IPS-15b (cell line): ENCODE data around the gene ATOH1.

Experiments
- H3K27me3 ChIP-seq: one replicate; pipeline ENCODE4 v1.6.1; 2013; ENCODE audit warnings: low read length; ENCODE audit not compliant: control insufficient read depth, insufficient read depth
- H3K36me3 ChIP-seq: one replicate; pipeline ENCODE4 v1.6.1; 2013; ENCODE audit warnings: low read length; ENCODE audit not compliant: control insufficient read depth, insufficient read depth
- H3K4me1 ChIP-seq: one replicate; pipeline ENCODE4 v1.6.1; 2013; ENCODE audit warnings: mild to moderate bottlenecking, low read length; ENCODE audit not compliant: control insufficient read depth, insufficient read depth
- H3K4me3 ChIP-seq: one replicate; pipeline ENCODE4 v1.5.1; 2013; ENCODE audit warnings: low read depth, low read length
- H3K9ac ChIP-seq: one replicate; pipeline ENCODE4 v1.6.1; 2013; ENCODE audit warnings: low read depth, mild to moderate bottlenecking, low read length
- H3K9me3 ChIP-seq: one replicate; pipeline ENCODE4 v1.6.1; 2013; ENCODE audit warnings: mild to moderate bottlenecking, low read length; ENCODE audit not compliant: control insufficient read depth, insufficient read depth

Gene ATOH1

GRCh38 chr4:93814141-93814540, 14.4 kb upstream of the ATOH1 start:
- H3K36me3 ChIP-seq, result no peaks in the 10 kb centered on the region
- H3K27me3 ChIP-seq, result no peaks in the 10 kb centered on the region
- no peak overlapping the region for H3K4me3 ChIP-seq
- H3K9me3 ChIP-seq, result no peaks in the 10 kb centered on the region
- H3K4me1 ChIP-seq, result peaks cover 15% of the 10 kb centered on the region
- no peak overlapping the region for H3K9ac ChIP-seq

- H3K36me3 ChIP-seq, result no peaks in the 10 kb centered on the region
- no peak overlapping the region for H3K4me3 ChIP-seq
- no peak overlapping the region for H3K9ac ChIP-seq
- peaks cover 15% of the 10 kb centered on the region for H3K4me1 ChIP-seq
- H3K9me3 ChIP-seq, result no peaks in the 10 kb centered on the region
- no peaks in the 10 kb centered on the region for H3K27me3 ChIP-seq
These were observed 13.8 kb upstream of the ATOH1 start for GRCh38 chr4:93814722-93815121.

- Histone ChIP-seq H3K9me3 (no peaks in the 10 kb centered on the region), H3K4me3 (peak overlapping the region; percentile 10), H3K36me3 (no peaks in the 10 kb centered on the region), H3K9ac (no peak overlapping the region), H3K4me1 (peaks cover 5% of the 10 kb centered on the region), H3K27me3 (peaks cover 43% of the 10 kb centered on the region)
These were observed 2.9 kb upstream of the ATOH1 start for GRCh38 chr4:93825551-93826216.

GRCh38 chr4:93827272-93827947, 1.1 kb upstream of the ATOH1 start:
- H3K9me3 ChIP-seq, result no peaks in the 10 kb centered on the region
- no peaks in the 10 kb centered on the region for H3K36me3 ChIP-seq
- peaks cover 60% of the 10 kb centered on the region for H3K27me3 ChIP-seq
- no peak overlapping the region for H3K9ac ChIP-seq
- peaks cover 17% of the 10 kb centered on the region for H3K4me1 ChIP-seq
- H3K4me3 ChIP-seq, result peak overlapping the region; percentile 60

DNA sequence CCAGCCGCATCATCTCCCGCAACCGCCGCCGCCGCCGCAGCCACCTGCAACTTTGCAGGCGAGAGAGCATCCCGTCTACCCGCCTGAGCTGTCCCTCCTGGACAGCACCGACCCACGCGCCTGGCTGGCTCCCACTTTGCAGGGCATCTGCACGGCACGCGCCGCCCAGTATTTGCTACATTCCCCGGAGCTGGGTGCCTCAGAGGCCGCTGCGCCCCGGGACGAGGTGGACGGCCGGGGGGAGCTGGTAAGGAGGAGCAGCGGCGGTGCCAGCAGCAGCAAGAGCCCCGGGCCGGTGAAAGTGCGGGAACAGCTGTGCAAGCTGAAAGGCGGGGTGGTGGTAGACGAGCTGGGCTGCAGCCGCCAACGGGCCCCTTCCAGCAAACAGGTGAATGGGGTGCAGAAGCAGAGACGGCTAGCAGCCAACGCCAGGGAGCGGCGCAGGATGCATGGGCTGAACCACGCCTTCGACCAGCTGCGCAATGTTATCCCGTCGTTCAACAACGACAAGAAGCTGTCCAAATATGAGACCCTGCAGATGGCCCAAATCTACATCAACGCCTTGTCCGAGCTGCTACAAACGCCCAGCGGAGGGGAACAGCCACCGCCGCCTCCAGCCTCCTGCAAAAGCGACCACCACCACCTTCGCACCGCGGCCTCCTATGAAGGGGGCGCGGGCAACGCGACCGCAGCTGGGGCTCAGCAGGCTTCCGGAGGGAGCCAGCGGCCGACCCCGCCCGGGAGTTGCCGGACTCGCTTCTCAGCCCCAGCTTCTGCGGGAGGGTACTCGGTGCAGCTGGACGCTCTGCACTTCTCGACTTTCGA, 654 bp downstream of the ATOH1 start:
- no peaks in the 10 kb centered on the region for H3K9me3 ChIP-seq
- H3K9ac ChIP-seq, result peak overlapping the region; percentile 57
- H3K27me3 ChIP-seq, result peaks cover 78% of the 10 kb centered on the region
- peaks cover 30% of the 10 kb centered on the region for H3K4me1 ChIP-seq
- no peaks in the 10 kb centered on the region for H3K36me3 ChIP-seq
- peak overlapping the region; percentile 60 for H3K4me3 ChIP-seq

- Histone ChIP-seq H3K36me3 (no peaks in the 10 kb centered on the region), H3K4me3 (peak overlapping the region; percentile 60), H3K9me3 (no peaks in the 10 kb centered on the region), H3K27me3 (peaks cover 74% of the 10 kb centered on the region), H3K9ac (no peak overlapping the region), H3K4me1 (peaks cover 32% of the 10 kb centered on the region)
These were observed 1.5 kb downstream of the ATOH1 start for GRCh38 chr4:93829820-93830687.

DNA sequence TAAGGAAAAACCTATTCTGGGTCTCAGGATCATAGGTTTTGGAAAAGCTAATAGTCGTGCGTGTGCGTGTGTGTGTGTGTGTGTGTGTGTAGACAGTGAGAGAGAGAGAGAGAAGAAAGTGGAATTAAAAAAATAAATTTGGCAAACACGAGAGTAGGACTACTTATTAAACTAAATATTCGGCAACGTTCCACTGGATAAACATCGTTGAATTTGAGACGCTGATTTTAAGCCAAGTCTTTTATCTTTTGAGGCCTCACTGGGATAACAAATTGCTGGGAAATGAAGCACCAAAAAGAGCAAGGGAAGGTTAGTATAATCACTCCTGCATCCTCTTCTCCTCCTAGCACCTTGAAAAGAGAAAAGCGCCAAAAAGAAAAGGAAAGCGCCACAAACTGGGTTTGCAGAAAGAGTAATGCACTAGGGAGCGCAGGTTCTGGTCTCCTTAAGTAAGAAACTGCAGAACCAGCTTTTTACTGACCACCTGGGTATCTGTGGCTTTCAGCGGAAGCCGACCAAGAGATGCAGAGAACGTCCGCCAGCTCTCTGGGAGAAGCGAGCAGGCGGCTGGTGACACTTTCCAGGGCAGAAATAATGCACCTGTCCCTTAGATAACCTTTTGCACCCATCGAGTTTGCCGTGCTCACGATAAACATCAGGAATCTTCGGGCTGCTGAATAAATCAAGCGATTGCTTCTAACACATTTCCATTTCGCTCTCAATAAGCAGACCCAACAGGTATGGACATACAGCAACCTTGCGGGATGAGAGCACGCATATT, 3.4 kb downstream of the ATOH1 start:
- no peaks in the 10 kb centered on the region for H3K9me3 ChIP-seq
- H3K9ac ChIP-seq, result no peak overlapping the region
- H3K36me3 ChIP-seq, result no peaks in the 10 kb centered on the region
- H3K4me3 ChIP-seq, result peak overlapping the region; percentile 9
- peaks cover 75% of the 10 kb centered on the region for H3K27me3 ChIP-seq
- H3K4me1 ChIP-seq, result peaks cover 34% of the 10 kb centered on the region

- Histone ChIP-seq H3K4me1 (peaks cover 32% of the 10 kb centered on the region), H3K4me3 (peak overlapping the region; percentile 60), H3K9me3 (no peaks in the 10 kb centered on the region), H3K27me3 (peaks cover 81% of the 10 kb centered on the region), H3K36me3 (no peaks in the 10 kb centered on the region), H3K9ac (no peak overlapping the region)
These were observed 5.9 kb downstream of the ATOH1 start for GRCh38 chr4:93834249-93835066.

- H3K27me3 ChIP-seq, result peaks cover 81% of the 10 kb centered on the region
- H3K36me3 ChIP-seq, result no peaks in the 10 kb centered on the region
- peaks cover 32% of the 10 kb centered on the region for H3K4me1 ChIP-seq
- H3K4me3 ChIP-seq, result no peak overlapping the region
- H3K9ac ChIP-seq, result no peak overlapping the region
- H3K9me3 ChIP-seq, result no peaks in the 10 kb centered on the region
These were observed 7.4 kb downstream of the ATOH1 start for GRCh38 chr4:93835929-93836328.

GRCh38 chr4:93839704-93840103, 11.2 kb downstream of the ATOH1 start:
- Histone ChIP-seq H3K27me3 (peaks cover 57% of the 10 kb centered on the region), H3K36me3 (no peaks in the 10 kb centered on the region), H3K4me1 (peaks cover 5% of the 10 kb centered on the region), H3K9ac (no peak overlapping the region), H3K9me3 (no peaks in the 10 kb centered on the region), H3K4me3 (no peak overlapping the region)
